Pancreas (tissue), 10 donors: ENCODE results near the gene PACSIN1. TPM values are rescaled to one million over a fixed set of nuclear protein-coding genes. Genes with fewer than 3 reads are reported as not detected.
A peak's percentile ranks its signal among the peaks of the same experiment; 100 is the strongest.

ENCODE experiments used
- ATAC-seq, 4 donors: fragments of 200-7000 bp; cut with Tn5 transposase; one replicate each; pipeline versions ENCODE4 v1.8.0 to v1.9.1; 2020; ENCODE audit warnings: mild to moderate bottlenecking in 4 of 4, moderate library complexity in 4 of 4
- DNase-seq, 6 donors: peaks; one replicate each; pipeline ENCODE4 v3.0.0-alpha.2; 2020
- FAIRE-seq: peaks from 2 replicates; lab custom pipeline; 2012; peaks lifted over from hg19 to GRCh38; lab: Jason Lieb, UNC
- H3K27ac ChIP-seq, 4 donors: fragments of 200-600 bp; sonication (generic); 1 replicate in 3 of 4; 2 replicates in 1 of 4; pipeline versions ENCODE4 v1.5.0 to v1.8.0; 2020
- H3K27me3 ChIP-seq, 4 donors: fragments of 200-600 bp; one replicate each; pipeline ENCODE4 v1.8.0; 2021
- H3K36me3 ChIP-seq, 3 donors: fragments of 200-600 bp; sonication (generic) in 1 of 3; one replicate each; pipeline versions ENCODE4 v1.5.0 to v1.8.0; 2020 to 2021
- H3K4me1 ChIP-seq, 3 donors: fragments of 200-600 bp; one replicate each; pipeline ENCODE4 v1.8.0; 2021
- H3K4me3 ChIP-seq, 4 donors: fragments of 200-600 bp; sonication (generic) in 2 of 4; one replicate each; pipeline versions ENCODE4 v1.5.0 to v1.8.0; 2020 to 2021
- H3K9me3 ChIP-seq, 4 donors: fragments of 200-600 bp; one replicate each; pipeline ENCODE4 v1.8.0; 2021
- WGBS, 2 donors: extraction: QIAGEN DNeasy Blood & Tissue Kit; methylation state at CpG; one replicate each; pipeline ENCODE4 v1.1.7; 2013; 5-methylcytosine and 5-hydroxymethylcytosine counted together
- intact Hi-C, 3 donors: fragments of 100-400 bp; cut with DNase I; formaldehyde crosslinking; loops; one replicate each; pipeline versions ENCODE4 v1.11.1 to v1.14.2; 2022
- polyA plus RNA-seq, 2 donors: library from polyadenylated mRNA; stranded (reverse); fragments of 200-250 nt; gene quantifications; one replicate each; pipeline ENCODE4 v1.2.3, GENCODE V29; 2013
- total RNA-seq, 6 donors: library from RNA; stranded (reverse); fragmentation: NEBNext Ultra II Directional in 4 of 6; extraction: Animal tissue kit (Norgen Biotek cat#: 25700) in 4 of 6; gene quantifications; one replicate each; pipeline versions ENCODE4 v1.2.1 to v1.2.4, GENCODE V29; 2021 to 2023
- TF ChIP-seq, protein P1 (sequence below), 4 donors: fragments of 200-600 bp; sonication (generic) in 3 of 4; IDR thresholded peaks; one replicate each; pipeline versions ENCODE4 v1.5.0 to v1.8.0; 2021; ENCODE audit warnings: antibody characterized with exemption in 4 of 4
- donor health status: healthy with polysubstance abuse.
- donor health status: DM: no; HTN: no; CAD: no; lungs with moderate emphysema.
- donor health status: DM: no; HTN: no; CAD: no.
- donor health status: control.
- donor health status: control.
- donor health status: Bipolar disorder and iron deficiency.
- donor health status: DM: yes; HTN: yes; CAD: no.
- donor health status: DM: no; HTN: no; CAD: no.
- donor health status: DM: no; HTN: no; CAD: no.
- donor health status: DM: yes; HTN: yes; CAD: no.

Gene PACSIN1
- total and polyA plus RNA-seq, 8 donors: 0.25 to 2.0 (median 0.71) TPM

- no peaks in the 10 kb centered on the region for H3K27me3 ChIP-seq
- intact Hi-C loops: no loop called here
- no peaks in the 10 kb centered on the region for H3K9me3 ChIP-seq
- no peaks in the 10 kb centered on the region for H3K36me3 ChIP-seq
- H3K4me3 ChIP-seq: no peak overlapping the region
- 69 to 78% methylated on average over 14 of the region's 14 CpGs for WGBS, 2 donors
- ATAC-seq (no peak), FAIRE-seq (no peak), DNase-seq (peak in 1 of 6 donors; percentile 34)
- H3K4me1 ChIP-seq: no peaks in the 10 kb centered on the region
- H3K27ac ChIP-seq: no peak overlapping the region
- TF ChIP-seq, protein P1, sequence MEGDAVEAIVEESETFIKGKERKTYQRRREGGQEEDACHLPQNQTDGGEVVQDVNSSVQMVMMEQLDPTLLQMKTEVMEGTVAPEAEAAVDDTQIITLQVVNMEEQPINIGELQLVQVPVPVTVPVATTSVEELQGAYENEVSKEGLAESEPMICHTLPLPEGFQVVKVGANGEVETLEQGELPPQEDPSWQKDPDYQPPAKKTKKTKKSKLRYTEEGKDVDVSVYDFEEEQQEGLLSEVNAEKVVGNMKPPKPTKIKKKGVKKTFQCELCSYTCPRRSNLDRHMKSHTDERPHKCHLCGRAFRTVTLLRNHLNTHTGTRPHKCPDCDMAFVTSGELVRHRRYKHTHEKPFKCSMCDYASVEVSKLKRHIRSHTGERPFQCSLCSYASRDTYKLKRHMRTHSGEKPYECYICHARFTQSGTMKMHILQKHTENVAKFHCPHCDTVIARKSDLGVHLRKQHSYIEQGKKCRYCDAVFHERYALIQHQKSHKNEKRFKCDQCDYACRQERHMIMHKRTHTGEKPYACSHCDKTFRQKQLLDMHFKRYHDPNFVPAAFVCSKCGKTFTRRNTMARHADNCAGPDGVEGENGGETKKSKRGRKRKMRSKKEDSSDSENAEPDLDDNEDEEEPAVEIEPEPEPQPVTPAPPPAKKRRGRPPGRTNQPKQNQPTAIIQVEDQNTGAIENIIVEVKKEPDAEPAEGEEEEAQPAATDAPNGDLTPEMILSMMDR (IDR thresholded peaks at IDR 0.05): no peak
Observed at GRCh38 chr6:34566830-34567546, 101.1 kb downstream of the PACSIN1 start.

DNA sequence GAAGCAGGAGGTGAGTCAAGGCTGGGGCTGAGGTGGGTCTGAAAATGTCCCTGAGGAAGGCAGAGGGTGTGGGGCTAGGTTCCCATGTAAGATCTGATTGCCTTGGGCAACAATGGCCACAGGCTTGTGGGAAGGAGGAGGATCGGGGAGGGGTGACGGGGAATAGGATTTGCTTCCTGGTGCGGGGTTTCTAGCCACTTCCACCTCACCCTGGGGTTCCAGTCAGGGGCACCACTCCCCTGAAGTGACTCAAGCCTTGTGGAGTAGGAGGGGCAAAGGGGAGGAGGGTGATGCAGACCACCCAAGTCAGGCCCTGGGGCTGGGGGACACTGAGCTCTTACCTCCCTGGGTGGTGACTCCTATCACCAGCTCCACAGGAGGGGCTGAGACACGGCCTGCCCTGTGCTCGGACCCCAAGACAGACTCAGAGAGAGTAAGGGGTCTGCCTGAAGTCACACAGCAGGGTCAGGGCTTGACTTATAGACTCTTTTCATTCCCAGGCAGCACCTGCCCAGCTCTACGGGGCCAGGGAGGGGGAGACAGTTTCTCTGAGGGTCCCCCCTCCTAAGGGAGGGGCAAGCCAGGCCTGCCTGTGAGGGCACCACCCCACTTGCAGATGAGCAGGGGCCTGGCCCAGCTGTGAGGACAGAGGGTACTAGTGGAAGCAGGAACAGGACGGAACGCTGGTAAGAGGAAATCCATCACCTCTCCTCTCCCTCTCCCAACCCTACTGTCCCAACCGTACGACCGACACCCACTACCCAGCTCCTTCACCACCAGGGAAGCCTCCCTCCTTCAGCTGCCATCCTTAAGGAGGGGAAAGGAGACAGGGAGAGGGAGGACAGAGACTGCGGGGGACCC lies 102.7 kb downstream of the PACSIN1 start:
- Histone ChIP-seq H3K36me3 (no peaks in the 10 kb centered on the region), H3K9me3 (no peaks in the 10 kb centered on the region), H3K27ac (no peak overlapping the region), H3K4me3 (no peak overlapping the region), H3K4me1 (no peaks in the 10 kb centered on the region), H3K27me3 (no peaks in the 10 kb centered on the region)
- DNase-seq (peak in 1 of 6 donors; percentile 39), FAIRE-seq (no peak), ATAC-seq (no peak)
- WGBS, 2 donors: 65 to 73% methylated on average over 12 of the region's 12 CpGs
- TF ChIP-seq, protein P1 (IDR thresholded peaks at IDR 0.05): no peak
- intact Hi-C loops: no loop called here

- H3K27ac ChIP-seq: no peak overlapping the region
- H3K4me3 ChIP-seq: no peak overlapping the region
- TF ChIP-seq, protein P1 (IDR thresholded peaks at IDR 0.05): no peak
- no peaks in the 10 kb centered on the region for H3K36me3 ChIP-seq
- H3K9me3 ChIP-seq: no peaks in the 10 kb centered on the region
- ATAC-seq (no peak), DNase-seq (no peak), FAIRE-seq (no peak)
- intact Hi-C loops: no loop called here
- H3K27me3 ChIP-seq: no peaks in the 10 kb centered on the region
- no peaks in the 10 kb centered on the region for H3K4me1 ChIP-seq
- 56 to 66% methylated on average over 5 of the region's 5 CpGs for WGBS, 2 donors
Observed at GRCh38 chr6:34569361-34569973, 103.6 kb downstream of the PACSIN1 start.

GRCh38 chr6:34570066-34570833 lies 104.4 kb downstream of the PACSIN1 start:
- Histone ChIP-seq H3K4me1 (no peaks in the 10 kb centered on the region), H3K36me3 (no peaks in the 10 kb centered on the region), H3K9me3 (no peaks in the 10 kb centered on the region), H3K27me3 (no peaks in the 10 kb centered on the region), H3K4me3 (no peak overlapping the region), H3K27ac (no peak overlapping the region)
- TF ChIP-seq, protein P1 (IDR thresholded peaks at IDR 0.05): no peak
- ATAC-seq (no peak), FAIRE-seq (no peak), DNase-seq (peak in 1 of 6 donors; percentile 24)
- intact Hi-C loops: no loop called here
- WGBS, 2 donors: 73 to 75% methylated on average over 21 of the region's 21 CpGs
